GM23248 (cell line): ENCODE data around the gene IL6R. TPM values are rescaled to one million over a fixed set of nuclear protein-coding genes. Genes with fewer than 3 reads are reported as not detected.
A peak's percentile ranks its signal among the peaks of the same experiment; 100 is the strongest.

Source experiments
- DNase-seq: peaks from one replicate; pipeline ENCODE4 v3.0.0-alpha.2; 2015
- H2AFZ ChIP-seq: fragments of 200-600 bp; sonication (generic); 2 replicates; pipeline ENCODE4 v1.6.1; 2016; ENCODE audit warnings: antibody characterized with exemption
- H3F3A ChIP-seq: fragments of 200-600 bp; sonication (generic); 2 replicates; pipeline ENCODE4 v1.6.1; 2016; ENCODE audit warnings: mild to moderate bottlenecking, antibody characterized with exemption, mixed run types; ENCODE audit not compliant: insufficient read depth
- H3K27ac ChIP-seq: fragments of 200-600 bp; sonication (generic); 2 replicates; pipeline ENCODE4 v1.5.1; 2016; ENCODE audit warnings: mild to moderate bottlenecking
- H3K27me3 ChIP-seq: fragments of 200-600 bp; sonication (generic); replicated peaks from 2 replicates; pipeline ENCODE4 v1.6.1; 2016; ENCODE audit warnings: mild to moderate bottlenecking; ENCODE audit not compliant: insufficient read depth
- H3K36me3 ChIP-seq: fragments of 200-600 bp; sonication (generic); 2 replicates; pipeline ENCODE4 v1.6.1; 2016; ENCODE audit warnings: low read depth, mild to moderate bottlenecking
- H3K4me1 ChIP-seq: fragments of 200-600 bp; sonication (generic); 2 replicates; pipeline ENCODE4 v1.6.1; 2016; ENCODE audit warnings: mild to moderate bottlenecking; ENCODE audit not compliant: insufficient read depth
- H3K4me2 ChIP-seq: fragments of 200-600 bp; sonication (generic); one replicate; pipeline ENCODE4 v1.6.1; 2016; ENCODE audit warnings: mild to moderate bottlenecking; ENCODE audit not compliant: unreplicated experiment
- H3K4me3 ChIP-seq: fragments of 200-600 bp; sonication (generic); 2 replicates; pipeline ENCODE4 v1.5.1; 2016; ENCODE audit warnings: mild to moderate bottlenecking
- H3K79me2 ChIP-seq: fragments of 200-600 bp; sonication (generic); 2 replicates; pipeline ENCODE4 v1.6.1; 2016; ENCODE audit warnings: mild to moderate bottlenecking; ENCODE audit not compliant: insufficient read depth
- H3K9ac ChIP-seq: fragments of 200-600 bp; sonication (generic); 2 replicates; pipeline ENCODE4 v1.6.1; 2016; ENCODE audit warnings: mild to moderate bottlenecking
- H3K9me2 ChIP-seq: fragments of 200-600 bp; sonication (generic); 2 replicates; pipeline ENCODE4 v1.6.1; 2016; ENCODE audit warnings: mixed run types, mild to moderate bottlenecking, moderate library complexity; ENCODE audit not compliant: insufficient read depth
- H3K9me3 ChIP-seq: fragments of 200-600 bp; sonication (generic); one replicate; pipeline ENCODE4 v1.6.1; 2017; ENCODE audit warnings: low read depth
- H4K20me1 ChIP-seq: fragments of 200-600 bp; sonication (generic); 2 replicates; pipeline ENCODE4 v1.6.0; 2016; ENCODE audit not compliant: insufficient read depth
- EZH2 ChIP-seq: fragments of 200-600 bp; sonication (generic); IDR thresholded peaks from 2 replicates; pipeline ENCODE4 v1.6.1; 2018; ENCODE audit warnings: antibody characterized with exemption, mild to moderate bottlenecking; ENCODE audit not compliant: insufficient read depth, poor library complexity, severe bottlenecking
- EZH2phosphoT487 ChIP-seq: fragments of 200-600 bp; sonication (generic); IDR thresholded peaks from 2 replicates; pipeline ENCODE4 v1.6.1; 2018; ENCODE audit warnings: antibody characterized with exemption, moderate library complexity, mild to moderate bottlenecking, low read depth; ENCODE audit not compliant: insufficient read depth
- WGBS, 2 experiments: methylation state at CpG; one replicate each; pipeline ENCODE4 v1.1.6; 2015 to 2017; ENCODE audit warnings: low lambda C conversion rate in 2 of 2, low coverage in 1 of 2; ENCODE audit errors: missing lambda C conversion rate in 2 of 2; 5-methylcytosine and 5-hydroxymethylcytosine counted together
- in situ Hi-C: fragments of 300-500 bp; cut with MboI; formaldehyde crosslinking; loops from 2 replicates; pipeline ENCODE4 v1.15.0; 2020
- polyA plus RNA-seq: library from polyadenylated mRNA; unstranded; fragments of >200 nt; fragmentation: Nextera tagmentation; extraction: Ambion mirVana; gene quantifications from 2 replicates; pipeline ENCODE4 v1.2.1, GENCODE V29; 2016
- total RNA-seq: library from RNA; depleted of rRNA; stranded (reverse); fragments of >200 nt; shearing (Covaris generic); gene quantifications from 2 replicates; pipeline ENCODE4 v1.2.3, GENCODE V29; 2014

The IL6R gene
- total and polyA plus RNA-seq, 2 experiments from 2014 or later: 2.1 to 8.8 TPM

GRCh38 chr1:154446292-154446691 is 41.1 kb downstream of the IL6R start:
- Histone ChIP-seq H3F3A (peaks cover 9% of the 10 kb centered on the region; the same call in 1 of the 2 replicates), H4K20me1 (no peaks in the 10 kb centered on the region), H2AFZ (no peak overlapping the region), H3K36me3 (no peaks in the 10 kb centered on the region), H3K27ac (peak overlapping the region; percentile 65), H3K9me3 (no peaks in the 10 kb centered on the region), H3K4me1 (peaks cover 45% of the 10 kb centered on the region), H3K4me3 (peak overlapping the region; percentile 31), H3K4me2 (peak overlapping the region; percentile 39), H3K9me2 (no peaks in the 10 kb centered on the region), H3K27me3 (no peaks in the 10 kb centered on the region), H3K79me2 (no peaks in the 10 kb centered on the region), H3K9ac (peak overlapping the region; percentile 50)
- peak; percentile 91 for DNase-seq
- WGBS, 2 experiments: 4 to 5% methylated on average over 10 of the region's 10 CpGs
- in situ Hi-C loops: no loop called here
- TF ChIP-seq EZH2: no peak

- peaks cover 42% of the 10 kb centered on the region for H3K4me1 ChIP-seq
- H4K20me1 ChIP-seq: no peaks in the 10 kb centered on the region
- TF ChIP-seq EZH2: no peak
- no peak for TF ChIP-seq EZH2phosphoT487
- no peaks in the 10 kb centered on the region for H3K36me3 ChIP-seq
- peak overlapping the region; percentile 65 for H3K27ac ChIP-seq
- H3K9me3 ChIP-seq: no peaks in the 10 kb centered on the region
- in situ Hi-C loops: no loop called here
- DNase-seq: no peak
- H3K27me3 ChIP-seq: no peaks in the 10 kb centered on the region
- WGBS, 2 experiments: 80 to 89% methylated on average over 6 of the region's 6 CpGs
- no peaks in the 10 kb centered on the region for H3K79me2 ChIP-seq
- peak overlapping the region; percentile 50; the same call in 1 of the 2 replicates for H3K9ac ChIP-seq
- H3K9me2 ChIP-seq: no peaks in the 10 kb centered on the region
- no peak overlapping the region for H2AFZ ChIP-seq
- H3K4me2 ChIP-seq: peak overlapping the region; percentile 39
- H3K4me3 ChIP-seq: peak overlapping the region; percentile 31; the same call in 1 of the 2 replicates
- peaks cover 9% of the 10 kb centered on the region; the same call in 1 of the 2 replicates for H3F3A ChIP-seq
Observed at GRCh38 chr1:154446789-154447188, 41.6 kb downstream of the IL6R start.

DNA sequence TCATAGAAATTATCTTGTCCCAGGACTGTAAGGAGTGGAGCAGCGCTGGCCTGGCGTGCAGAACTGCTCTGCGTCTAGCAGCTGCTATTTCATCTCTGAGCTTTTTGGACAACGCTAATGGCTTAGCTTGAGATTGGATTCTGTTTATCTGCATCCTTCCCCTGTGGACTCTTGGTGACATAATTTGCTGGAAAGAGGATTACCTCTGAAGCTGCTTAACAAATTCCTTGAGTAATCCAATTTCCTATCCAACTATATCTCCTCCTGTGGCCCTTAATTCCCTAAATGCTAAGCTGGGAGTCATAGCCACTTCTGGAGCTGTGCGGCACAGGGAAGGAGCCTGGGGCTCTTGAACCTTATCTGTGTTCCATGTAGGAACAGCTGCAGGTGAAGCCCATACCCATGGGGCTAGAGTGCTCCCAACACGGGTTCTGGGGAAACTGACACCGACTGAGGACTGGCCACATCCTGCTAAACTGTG is 43.2 kb downstream of the IL6R start:
- Histone ChIP-seq H3K4me2 (no peak overlapping the region), H3K27me3 (no peaks in the 10 kb centered on the region), H3K9ac (no peak overlapping the region), H3K27ac (no peak overlapping the region), H3K9me3 (no peaks in the 10 kb centered on the region), H3K9me2 (no peaks in the 10 kb centered on the region), H3K4me3 (no peak overlapping the region), H2AFZ (no peak overlapping the region), H3K36me3 (no peaks in the 10 kb centered on the region), H3K4me1 (peaks cover 34% of the 10 kb centered on the region), H4K20me1 (no peaks in the 10 kb centered on the region), H3K79me2 (no peaks in the 10 kb centered on the region), H3F3A (peaks cover 16% of the 10 kb centered on the region)
- WGBS, 2 experiments: 78 to 81% methylated on average over 7 of the region's 7 CpGs
- in situ Hi-C loops: no loop called here
- DNase-seq: no peak
- no peak for TF ChIP-seq EZH2phosphoT487
- TF ChIP-seq EZH2: no peak

DNA sequence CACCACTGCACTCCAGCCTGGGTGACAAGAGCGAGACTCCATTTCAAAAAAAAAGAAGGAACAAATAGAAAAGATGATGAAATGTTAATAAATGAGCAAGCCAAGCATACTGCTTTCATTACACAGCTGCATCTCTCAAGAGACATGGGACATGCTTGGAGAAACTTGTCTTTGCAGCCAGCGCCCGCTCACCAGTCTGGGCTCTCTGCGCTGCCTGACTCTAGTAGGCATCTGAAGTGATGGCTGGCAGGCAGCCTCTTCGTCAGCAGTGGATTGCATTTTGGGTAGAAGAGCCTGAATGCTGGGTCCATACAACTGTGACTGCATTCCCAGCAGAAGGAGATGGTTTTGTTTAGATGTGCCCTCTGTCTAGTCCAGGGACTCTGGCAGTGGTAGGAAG is 48.0 kb downstream of the IL6R start:
- TF ChIP-seq EZH2 (no peak), EZH2phosphoT487 (no peak)
- H3K9me3 ChIP-seq: no peaks in the 10 kb centered on the region
- 0 out of 2 replicates have a peak overlapping the region, but pooled peaks have one; percentile 28 for H3K4me3 ChIP-seq
- H3K9ac ChIP-seq: peak overlapping the region; percentile 22; the same call in 1 of the 2 replicates
- in situ Hi-C loops: no loop called here
- H3K27ac ChIP-seq: peak overlapping the region; percentile 53
- H3K79me2 ChIP-seq: no peaks in the 10 kb centered on the region
- H3K36me3 ChIP-seq: no peaks in the 10 kb centered on the region
- no peaks in the 10 kb centered on the region for H3K9me2 ChIP-seq
- peak overlapping the region; percentile 51 for H3K4me2 ChIP-seq
- peak overlapping the region; percentile 49; the same call in 1 of the 2 replicates for H2AFZ ChIP-seq
- no peaks in the 10 kb centered on the region for H4K20me1 ChIP-seq
- H3F3A ChIP-seq: peaks cover 13% of the 10 kb centered on the region
- H3K4me1 ChIP-seq: peaks cover 15% of the 10 kb centered on the region
- H3K27me3 ChIP-seq: no peaks in the 10 kb centered on the region
- DNase-seq: peak; percentile 62
- 31 to 36% methylated on average over 5 of the region's 5 CpGs for WGBS, 2 experiments
